Immature natural killer cell (primary cell): Measurements from ENCODE around the gene PSPN. TPM values are rescaled to one million over a fixed set of nuclear protein-coding genes. Genes with fewer than 3 reads are reported as not detected.
"Not testable (repeated sequence)": the region's sequence is repeated elsewhere in the genome, so short reads cannot be mapped to it uniquely, and the experiment has no call there.

Experiments used
- DNase-seq, 3 donors: peaks; one replicate each; pipeline ENCODE4 v3.0.0; 2022; ENCODE audit warnings: mixed read lengths in 1 of 3
- H3K27ac Mint-ChIP-seq, 6 donors: one replicate each; pipeline ENCODE4 v1.8.0; 2020; ENCODE audit warnings: mixed read lengths in 6 of 6, mild to moderate bottlenecking in 5 of 6, inconsistent platforms in 4 of 6, moderate library complexity in 3 of 6
- H3K27me3 Mint-ChIP-seq, 3 donors: one replicate each; pipeline ENCODE4 v1.8.0; 2020 to 2021; ENCODE audit warnings: low read depth in 3 of 3, mild to moderate bottlenecking in 3 of 3, mixed read lengths in 3 of 3, moderate library complexity in 3 of 3, inconsistent platforms in 1 of 3
- H3K36me3 Mint-ChIP-seq, 3 donors: one replicate each; pipeline ENCODE4 v1.8.0; 2020; ENCODE audit warnings: mixed read lengths in 3 of 3, inconsistent platforms in 2 of 3, mild to moderate bottlenecking in 2 of 3
- H3K4me1 Mint-ChIP-seq, 2 donors: one replicate each; pipeline ENCODE4 v1.8.0; 2020; ENCODE audit warnings: inconsistent platforms in 2 of 2, mild to moderate bottlenecking in 2 of 2, mixed read lengths in 2 of 2, moderate library complexity in 1 of 2
- H3K4me3 Mint-ChIP-seq, 5 donors: one replicate each; pipeline ENCODE4 v1.8.0; 2020; ENCODE audit warnings: mild to moderate bottlenecking in 5 of 5, mixed read lengths in 5 of 5, inconsistent platforms in 3 of 5, moderate library complexity in 3 of 5
- H3K9me3 Mint-ChIP-seq, 6 donors: one replicate each; pipeline ENCODE4 v1.8.0; 2020; ENCODE audit warnings: mild to moderate bottlenecking in 6 of 6, mixed read lengths in 6 of 6, inconsistent platforms in 4 of 6, moderate library complexity in 3 of 6
- polyA plus RNA-seq, 3 donors: library from polyadenylated mRNA; unstranded; fragments of 300-500 nt; fragmentation: Illumina TruSeq; gene quantifications; one replicate each; pipeline ENCODE4 v1.2.3, GENCODE V29; 2021

Gene PSPN
- polyA plus RNA-seq, 3 donors from 2014 or later, result 0.28 to 0.73 (median 0.65) TPM

DNA sequence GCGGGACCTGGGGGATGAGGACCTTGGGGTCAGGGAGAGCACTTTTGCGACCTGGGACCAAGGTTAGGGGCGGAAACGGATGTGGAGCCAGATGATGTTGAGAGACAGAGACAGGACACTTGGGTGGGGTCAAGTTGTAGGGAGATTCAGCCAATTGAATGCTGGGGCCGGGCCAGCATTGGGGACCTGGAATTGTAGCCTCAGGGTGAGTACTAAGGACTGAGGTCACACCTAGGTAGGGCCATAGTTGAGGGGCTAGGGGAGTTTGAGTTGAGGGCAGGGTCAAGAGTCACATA lies 2.0 kb downstream of the PSPN start:
- peaks cover 3 to 6% (median 5%) of the 10 kb centered on the region in 3 donors for H3K27me3 Mint-ChIP-seq
- no peak for DNase-seq
- peaks cover 0 to 7% (median 3%) of the 10 kb centered on the region in 3 donors for H3K36me3 Mint-ChIP-seq
- no peaks in the 10 kb centered on the region for H3K9me3 Mint-ChIP-seq
- peaks cover 17 to 18% of the 10 kb centered on the region in 2 donors for H3K4me1 Mint-ChIP-seq
- peak overlapping the region; percentile 79 to 95 (median 92) for H3K4me3 Mint-ChIP-seq
- H3K27ac Mint-ChIP-seq, result peak overlapping the region; percentile 78 to 96 (median 92)

DNA sequence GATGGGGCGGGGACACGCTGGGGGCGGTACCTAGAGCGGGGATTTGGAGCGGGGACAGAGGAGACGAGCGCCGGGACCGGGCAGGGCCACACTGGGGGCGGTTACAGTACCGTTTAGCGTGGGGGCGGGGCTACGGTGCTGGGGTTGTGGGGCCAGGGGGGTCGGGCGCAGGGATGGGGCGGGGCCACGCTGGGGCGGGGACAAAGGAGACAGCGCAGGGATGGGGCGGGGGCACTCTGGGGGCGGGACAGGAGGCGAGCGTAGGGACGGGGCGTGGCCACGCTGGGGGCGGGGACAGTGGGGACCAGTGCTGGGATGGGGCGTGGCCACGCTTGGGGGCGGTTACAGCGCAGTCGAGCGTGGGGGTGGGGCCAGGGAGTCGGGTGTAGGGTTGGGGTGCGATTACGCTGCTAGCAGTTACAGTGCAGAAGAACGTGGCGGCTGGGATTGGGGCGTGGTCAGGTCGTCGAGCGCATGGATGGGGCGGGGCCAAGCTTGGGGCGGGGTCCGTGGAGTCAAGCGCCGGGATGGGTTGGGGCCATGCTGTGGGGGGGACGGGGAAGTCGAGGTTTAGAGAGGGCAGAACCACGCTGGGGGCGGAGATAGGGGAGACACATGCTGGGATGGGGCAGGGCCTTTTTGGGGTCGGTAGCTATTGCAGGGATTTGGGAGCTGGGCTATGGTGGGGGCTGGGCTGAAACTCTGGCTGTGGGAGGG lies 2.5 kb downstream of the PSPN start:
- H3K4me3 Mint-ChIP-seq, result peak overlapping the region; percentile 79 to 95 (median 92)
- H3K9me3 Mint-ChIP-seq, result no peaks in the 10 kb centered on the region
- peaks cover 17 to 18% of the 10 kb centered on the region in 2 donors for H3K4me1 Mint-ChIP-seq
- peaks cover 3 to 6% (median 5%) of the 10 kb centered on the region in 3 donors for H3K27me3 Mint-ChIP-seq
- H3K36me3 Mint-ChIP-seq, result peaks cover 0 to 8% (median under 1%) of the 10 kb centered on the region in 3 donors
- DNase-seq, result peak; percentile 93 to 96 (median 95)
- peak overlapping the region; percentile 83 to 96 (median 92) for H3K27ac Mint-ChIP-seq

DNA sequence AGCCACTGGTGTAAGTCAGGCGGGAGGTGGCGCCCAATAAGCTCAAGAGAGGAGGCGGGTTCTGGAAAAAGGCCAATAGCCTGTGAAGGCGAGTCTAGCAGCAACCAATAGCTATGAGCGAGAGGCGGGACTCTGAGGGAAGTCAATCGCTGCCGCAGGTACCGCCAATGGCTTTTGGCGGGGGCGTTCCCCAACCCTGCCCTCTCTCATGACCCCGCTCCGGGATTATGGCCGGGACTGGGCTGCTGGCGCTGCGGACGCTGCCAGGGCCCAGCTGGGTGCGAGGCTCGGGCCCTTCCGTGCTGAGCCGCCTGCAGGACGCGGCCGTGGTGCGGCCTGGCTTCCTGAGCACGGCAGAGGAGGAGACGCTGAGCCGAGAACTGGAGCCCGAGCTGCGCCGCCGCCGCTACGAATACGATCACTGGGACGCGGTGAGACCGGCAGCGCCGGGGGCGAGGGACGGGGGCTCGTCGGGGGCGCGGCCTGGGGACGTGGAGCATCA lies 3.1 kb downstream of the PSPN start, which contains the start of gene ALKBH7:
ALKBH7 (plus strand) TSS at position 201 of the 502 bp plus-strand sequence; CDS start at position 228, 27 bp downstream.
- Mint-ChIP-seq H3K27ac (peak within 1 kb of the TSS; percentile 83 to 96 (median 92)), H3K36me3 (peaks cover 0 to 8% (median 4%) of the 10 kb centered on the region in 3 donors), H3K9me3 (no peaks in the 10 kb centered on the region), H3K4me3 (peak within 1 kb of the TSS; percentile 79 to 95 (median 92)), H3K27me3 (peaks cover 3 to 6% (median 5%) of the 10 kb centered on the region in 3 donors), H3K4me1 (peaks cover 17 to 18% of the 10 kb centered on the region in 2 donors)
- DNase-seq, result peak; percentile 96 to 98 (median 98)

DNA sequence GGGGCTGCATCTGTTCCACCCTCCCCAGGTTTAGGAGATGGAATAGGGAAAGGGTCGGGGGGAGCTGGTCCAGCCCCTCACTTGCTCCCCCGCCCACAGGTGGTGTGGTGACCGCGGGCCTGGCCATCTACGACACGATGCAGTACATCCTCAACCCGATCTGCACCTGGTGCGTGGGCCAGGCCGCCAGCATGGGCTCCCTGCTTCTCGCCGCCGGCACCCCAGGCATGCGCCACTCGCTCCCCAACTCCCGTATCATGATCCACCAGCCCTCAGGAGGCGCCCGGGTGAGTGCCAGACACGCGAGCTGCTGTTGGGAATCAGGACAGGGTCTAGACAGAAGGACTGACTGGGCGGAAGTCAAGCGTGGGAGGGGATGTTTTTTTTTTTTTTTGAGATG lies 11.4 kb downstream of the PSPN start:
- peak overlapping the region in 1 of 5 donors; percentile 19 for H3K4me3 Mint-ChIP-seq
- no peak for DNase-seq
- H3K27ac Mint-ChIP-seq, result no peak overlapping the region
- H3K27me3 Mint-ChIP-seq, result peaks cover 1 to 3% (median 2%) of the 10 kb centered on the region in 3 donors
- peaks cover 4 to 11% (median 10%) of the 10 kb centered on the region in 3 donors for H3K36me3 Mint-ChIP-seq
- H3K4me1 Mint-ChIP-seq, result peaks cover 12 to 18% of the 10 kb centered on the region in 2 donors
- H3K9me3 Mint-ChIP-seq, result no peaks in the 10 kb centered on the region

DNA sequence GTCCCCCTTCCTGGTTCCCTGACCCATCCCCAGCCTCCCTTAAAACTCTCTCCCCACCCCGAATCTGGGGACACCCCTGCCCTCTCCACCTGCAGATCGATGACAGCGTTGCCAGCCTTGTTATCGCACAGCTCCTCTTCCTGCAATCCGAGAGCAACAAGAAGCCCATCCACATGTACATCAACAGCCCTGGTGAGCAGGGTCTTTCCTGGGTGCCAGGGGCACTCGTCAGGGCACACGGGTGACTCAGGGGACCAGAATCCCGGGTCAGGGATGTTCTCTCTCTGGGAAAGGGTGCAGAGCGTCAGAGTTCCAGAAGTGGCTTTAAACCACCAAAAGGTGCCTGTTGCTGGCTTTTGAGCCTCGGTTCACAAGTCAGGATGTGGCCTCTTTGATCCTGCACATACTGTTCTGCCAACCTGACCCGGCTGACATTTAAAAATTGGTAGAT lies 13.4 kb downstream of the PSPN start:
- Mint-ChIP-seq H3K27me3 (peaks cover 1 to 3% (median 2%) of the 10 kb centered on the region in 3 donors), H3K4me1 (peaks cover 12 to 16% of the 10 kb centered on the region in 2 donors), H3K9me3 (no peaks in the 10 kb centered on the region), H3K36me3 (peaks cover 4 to 6% (median 4%) of the 10 kb centered on the region in 3 donors), H3K4me3 (peak overlapping the region; percentile 88 to 94 (median 90)), H3K27ac (peak overlapping the region; percentile 82 to 93 (median 88))
- DNase-seq, result peak in 2 of 3 donors; percentile 16 to 17

DNA sequence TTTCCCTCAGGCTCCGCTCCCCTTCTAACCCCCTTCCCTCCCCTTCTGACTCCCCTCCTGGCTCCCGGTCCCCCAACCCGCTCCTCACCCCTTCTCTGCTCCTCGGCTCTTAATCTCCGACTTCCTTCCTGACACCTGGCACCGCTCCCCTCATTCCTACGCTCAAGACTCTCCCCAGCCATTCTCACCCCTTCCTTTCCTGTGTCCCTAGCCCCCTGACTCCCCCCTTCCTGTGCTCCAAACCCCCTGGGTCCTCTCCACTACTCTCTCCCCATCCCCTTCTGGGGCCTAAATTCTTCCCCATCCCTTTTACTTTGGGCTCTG lies 13.7 kb downstream of the PSPN start:
- Mint-ChIP-seq H3K27ac (peak overlapping the region; percentile 82 to 93 (median 88)), H3K9me3 (no peaks in the 10 kb centered on the region), H3K36me3 (peaks cover 4 to 6% (median 4%) of the 10 kb centered on the region in 3 donors), H3K4me1 (peaks cover 12 to 16% of the 10 kb centered on the region in 2 donors), H3K27me3 (peaks cover 1 to 3% (median 2%) of the 10 kb centered on the region in 3 donors), H3K4me3 (peak overlapping the region; percentile 88 to 94 (median 90))
- no peak for DNase-seq

DNA sequence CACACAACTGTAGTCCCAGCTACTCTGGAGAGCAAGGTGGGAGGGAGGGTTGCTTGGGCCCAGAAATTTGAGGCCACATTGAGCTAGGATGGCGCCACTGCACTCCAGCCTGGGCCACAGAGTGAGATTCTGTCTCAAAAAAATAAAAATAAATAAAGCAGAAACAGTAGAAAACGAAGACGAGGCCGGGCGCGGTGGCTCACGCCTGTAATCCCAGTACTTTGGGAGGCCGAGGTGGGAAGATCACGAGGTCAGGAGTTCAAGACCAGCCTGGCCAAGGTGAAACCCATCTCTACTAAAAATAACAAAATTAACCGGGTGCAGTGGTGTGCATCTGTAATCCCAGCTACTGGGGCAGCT lies 14.9 kb downstream of the PSPN start:
- H3K27me3 Mint-ChIP-seq, DNase-seq, H3K36me3 Mint-ChIP-seq, H3K9me3 Mint-ChIP-seq: not testable (repeated sequence)
- H3K4me1 Mint-ChIP-seq, result peaks cover 12 to 16% of the 10 kb centered on the region in 2 donors
- H3K4me3 Mint-ChIP-seq, result peak overlapping the region; percentile 88 to 94 (median 90)
- peak overlapping the region in 3 of 6 donors; percentile 51 to 93 (median 88) for H3K27ac Mint-ChIP-seq

DNA sequence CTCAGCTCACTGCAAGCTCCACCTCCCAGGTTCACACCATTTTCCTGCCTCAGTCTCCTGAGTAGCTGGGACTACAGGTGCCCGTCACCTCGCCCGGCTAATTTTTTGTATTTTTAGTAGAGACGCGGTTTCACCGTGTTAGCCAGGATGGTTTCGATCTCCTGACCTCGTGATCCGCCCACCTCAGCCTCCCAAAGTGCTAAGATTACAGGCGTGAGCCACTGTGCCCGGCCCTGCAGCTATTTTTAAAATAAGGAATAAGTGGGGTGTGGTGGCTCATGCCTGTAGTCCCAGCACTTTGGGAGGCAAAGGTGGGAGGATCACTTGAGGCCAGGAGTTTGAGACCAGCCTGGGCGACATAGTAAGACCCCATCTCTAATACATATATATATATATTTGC lies 15.3 kb downstream of the PSPN start:
- H3K27me3 Mint-ChIP-seq, H3K9me3 Mint-ChIP-seq, DNase-seq, H3K36me3 Mint-ChIP-seq: not testable (repeated sequence)
- H3K4me1 Mint-ChIP-seq, result peaks cover 12 to 16% of the 10 kb centered on the region in 2 donors
- H3K27ac Mint-ChIP-seq, result peak overlapping the region in 1 of 6 donors; percentile 93
- peak overlapping the region in 4 of 5 donors; percentile 53 to 93 (median 74) for H3K4me3 Mint-ChIP-seq

DNA sequence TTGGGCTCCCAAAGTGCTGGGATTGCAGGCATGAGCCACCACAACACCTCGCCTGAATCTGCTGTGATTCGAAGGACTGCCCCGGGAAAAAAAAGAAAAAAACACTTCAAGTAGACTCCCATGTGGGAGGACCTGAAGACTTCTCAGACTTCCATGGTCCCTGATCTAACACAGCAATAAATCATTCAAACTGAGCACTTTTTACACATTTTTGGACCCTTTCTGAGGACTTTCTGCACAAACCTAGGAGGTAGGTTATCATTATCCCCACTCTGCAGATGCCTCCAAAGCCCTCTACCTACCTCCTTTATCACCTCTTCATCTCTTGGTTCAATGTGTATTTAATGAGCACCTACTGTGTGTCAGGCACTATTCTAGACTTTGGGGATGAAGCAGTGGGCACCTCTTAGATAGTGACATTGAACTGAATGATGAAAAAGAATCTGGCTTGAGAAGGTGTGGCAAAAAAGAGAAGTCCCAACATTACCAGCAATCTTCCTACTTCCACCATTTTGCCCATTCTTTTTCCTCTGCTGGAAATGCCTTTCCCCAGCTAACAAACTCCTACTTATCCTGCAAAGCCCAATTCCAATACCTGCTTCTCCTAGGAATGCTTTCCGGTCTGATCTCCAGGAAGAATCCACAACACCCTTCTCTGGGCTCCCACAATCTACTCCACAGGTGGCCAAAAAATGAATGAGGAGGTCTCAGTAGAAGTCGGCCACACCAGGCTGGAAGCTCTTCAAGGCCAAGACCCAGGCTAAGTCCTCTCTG lies 16.0 kb downstream of the PSPN start:
- H3K4me1 Mint-ChIP-seq, result peaks cover 12 to 16% of the 10 kb centered on the region in 2 donors
- DNase-seq, result no peak
- peak overlapping the region in 3 of 5 donors; percentile 5 to 31 (median 30) for H3K4me3 Mint-ChIP-seq
- H3K9me3 Mint-ChIP-seq, result no peaks in the 10 kb centered on the region
- peak overlapping the region in 1 of 6 donors; percentile 21 for H3K27ac Mint-ChIP-seq
- H3K27me3 Mint-ChIP-seq, result peaks cover 1 to 3% (median 2%) of the 10 kb centered on the region in 3 donors
- no peaks in the 10 kb centered on the region for H3K36me3 Mint-ChIP-seq

DNA sequence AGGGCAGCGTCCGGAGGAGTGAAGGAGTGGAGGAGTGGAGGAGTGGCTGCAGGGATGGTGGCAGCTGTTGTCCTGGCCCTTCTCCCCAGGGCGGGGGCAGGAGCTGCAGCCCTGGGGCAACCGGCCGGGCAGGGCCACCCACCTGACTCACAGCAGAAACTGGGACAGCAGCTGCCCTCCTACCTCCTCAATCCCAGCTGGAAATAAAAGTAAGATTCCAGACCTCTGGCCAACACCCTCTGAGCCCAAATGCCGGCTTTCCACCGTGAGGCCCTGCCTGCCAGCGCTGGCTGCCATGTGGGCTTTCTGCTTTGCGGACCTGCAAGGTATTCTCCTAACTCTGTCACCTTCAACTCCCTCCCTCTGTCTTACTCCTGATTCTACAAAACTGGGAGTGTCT lies 17.7 kb downstream of the PSPN start:
- Mint-ChIP-seq H3K4me1 (peaks cover 12 to 15% of the 10 kb centered on the region in 2 donors), H3K36me3 (no peaks in the 10 kb centered on the region), H3K9me3 (no peaks in the 10 kb centered on the region), H3K27me3 (peaks cover 1 to 3% (median 2%) of the 10 kb centered on the region in 3 donors), H3K4me3 (no peak overlapping the region), H3K27ac (no peak overlapping the region)
- DNase-seq, result no peak

DNA sequence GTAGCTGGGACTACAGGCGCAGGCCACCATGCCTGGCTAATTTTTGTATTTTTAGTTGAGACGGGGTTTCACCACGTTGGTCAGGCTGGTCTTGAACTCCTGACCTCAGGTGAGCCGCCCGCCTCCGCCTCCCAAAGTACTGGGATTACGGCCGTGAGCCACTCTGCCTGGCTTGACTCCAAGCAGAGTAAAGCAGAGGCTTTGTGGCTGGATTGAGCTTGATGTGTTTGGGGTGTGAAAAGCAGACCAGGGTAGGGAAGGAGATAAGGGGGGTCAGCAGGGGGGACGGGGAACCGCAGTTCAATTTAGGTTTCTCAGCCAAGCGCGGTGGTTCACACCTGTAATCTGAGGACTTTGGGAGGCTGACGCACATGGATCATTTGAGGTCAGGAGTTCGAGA lies 18.6 kb downstream of the PSPN start:
- no peak overlapping the region for H3K27ac Mint-ChIP-seq
- H3K4me3 Mint-ChIP-seq, result no peak overlapping the region
- no peaks in the 10 kb centered on the region for H3K36me3 Mint-ChIP-seq
- peaks cover 1 to 3% (median 2%) of the 10 kb centered on the region in 3 donors for H3K27me3 Mint-ChIP-seq
- peaks cover 5 to 8% of the 10 kb centered on the region in 2 donors for H3K4me1 Mint-ChIP-seq
- no peak for DNase-seq
- H3K9me3 Mint-ChIP-seq, result no peaks in the 10 kb centered on the region

DNA sequence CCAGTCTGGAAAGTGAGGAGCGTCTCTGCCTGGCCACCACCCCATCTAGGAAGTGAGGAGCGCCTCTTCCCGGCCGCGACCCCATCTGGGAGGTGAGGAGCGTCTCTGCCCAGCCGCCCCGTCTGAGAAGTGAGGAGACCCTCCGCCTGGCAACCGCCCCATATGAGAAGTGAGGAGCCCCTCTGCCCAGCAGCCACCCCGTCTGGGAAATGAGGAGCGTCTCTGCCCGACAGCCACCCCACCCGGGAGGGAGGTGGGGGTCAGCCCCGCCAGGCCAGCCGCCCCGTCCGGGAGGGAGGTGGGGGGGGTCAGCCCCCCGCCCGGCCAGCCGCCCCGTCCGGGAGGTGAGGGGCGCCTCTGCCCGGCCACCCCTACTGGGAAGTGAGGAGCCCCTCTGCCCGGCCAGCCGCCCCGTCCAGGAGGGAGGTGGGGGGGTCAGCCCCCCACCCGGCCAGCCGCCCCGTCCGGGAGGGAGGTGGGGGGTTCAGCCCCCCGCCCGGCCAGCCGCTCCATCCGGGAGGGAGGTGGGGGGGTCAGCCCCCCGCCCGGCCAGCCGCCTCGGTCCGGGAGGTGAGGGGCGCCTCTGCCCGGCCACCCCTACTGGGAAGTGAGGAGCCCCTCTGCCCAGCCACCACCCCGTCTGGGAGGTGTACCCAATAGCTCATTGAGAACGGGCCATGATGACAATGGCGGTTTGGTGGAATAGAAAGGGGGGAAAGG lies 20.3 kb downstream of the PSPN start:
- DNase-seq, H3K9me3 Mint-ChIP-seq, H3K27me3 Mint-ChIP-seq, H3K4me3 Mint-ChIP-seq, H3K4me1 Mint-ChIP-seq, H3K36me3 Mint-ChIP-seq, H3K27ac Mint-ChIP-seq: not testable (repeated sequence)

DNA sequence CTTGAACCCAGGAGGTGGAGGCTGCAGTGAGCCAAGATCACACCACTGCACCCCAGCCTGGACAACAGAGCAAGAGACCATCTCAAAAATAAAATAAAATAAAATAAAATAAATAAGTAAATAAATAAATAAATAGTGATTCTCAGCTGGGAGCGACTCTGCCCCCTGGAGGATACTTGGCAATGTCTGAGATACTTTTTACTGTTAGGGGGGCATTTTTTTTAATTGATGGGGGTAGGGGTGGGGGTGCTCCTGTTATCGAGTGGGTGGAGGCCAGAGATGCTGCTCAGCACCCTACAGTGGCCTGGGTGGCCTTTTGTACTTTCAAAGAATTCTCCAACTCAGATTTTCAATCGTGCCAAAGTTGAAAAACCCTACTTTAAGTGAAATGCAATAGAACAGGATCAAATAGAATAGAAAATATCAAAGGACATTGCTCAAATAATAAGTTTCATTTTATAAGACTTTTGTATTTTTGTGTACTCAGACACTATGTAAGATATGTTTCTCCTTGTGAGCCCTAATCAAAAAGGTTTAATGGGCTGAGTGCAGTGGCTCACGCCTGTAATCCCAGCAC lies 21.5 kb downstream of the PSPN start:
- no peak overlapping the region for H3K27ac Mint-ChIP-seq
- no peak overlapping the region for H3K4me3 Mint-ChIP-seq
- no peaks in the 10 kb centered on the region for H3K27me3 Mint-ChIP-seq
- H3K9me3 Mint-ChIP-seq, result no peaks in the 10 kb centered on the region
- no peak for DNase-seq
- H3K36me3 Mint-ChIP-seq, result no peaks in the 10 kb centered on the region
- no peaks in the 10 kb centered on the region for H3K4me1 Mint-ChIP-seq
